CD8-positive, alpha-beta memory T cell (primary cell): ENCODE results near the gene RASSF9. TPM values are rescaled to one million over a fixed set of nuclear protein-coding genes. Genes with fewer than 3 reads are reported as not detected.

Source experiments
- CTCF ChIA-PET: fragments of 350-600 bp; sonication (Branson Sonifier 250); formaldehyde crosslinking; loops from one replicate; lab custom pipeline; 2021; ENCODE audit warnings: antibody characterized with exemption; lab: Charles Lee
- POLR2A ChIA-PET: fragments of 350-600 bp; sonication (Branson Sonifier 250); formaldehyde crosslinking; loops from one replicate; lab custom pipeline; 2021; ENCODE audit warnings: antibody characterized with exemption; lab: Charles Lee
- DNase-seq, 5 donors: peaks; one replicate each; pipeline versions ENCODE4 v3.0.0 to v3.0.0-alpha.2; 2020 to 2022; ENCODE audit warnings: mixed read lengths in 1 of 5
- H3K27ac ChIP-seq: one replicate; pipeline ENCODE4 v1.7.0; 2013; ENCODE audit warnings: low read depth, mild to moderate bottlenecking, low read length, moderate library complexity
- H3K27me3 ChIP-seq: 2 replicates; pipeline ENCODE4 v1.7.0; 2013; ENCODE audit warnings: low read length, mild to moderate bottlenecking; ENCODE audit not compliant: insufficient read depth, poor library complexity, severe bottlenecking
- H3K36me3 ChIP-seq: 2 replicates; pipeline ENCODE4 v1.7.0; 2013; ENCODE audit warnings: mild to moderate bottlenecking, low read length, moderate library complexity; ENCODE audit not compliant: insufficient read depth
- H3K4me1 ChIP-seq: 2 replicates; pipeline ENCODE4 v1.7.0; 2013; ENCODE audit warnings: mild to moderate bottlenecking, low read length, moderate library complexity; ENCODE audit not compliant: insufficient read depth
- H3K4me3 ChIP-seq: 2 replicates; pipeline ENCODE4 v1.7.0; 2013; ENCODE audit warnings: mild to moderate bottlenecking, low read length
- H3K9me3 ChIP-seq: 2 replicates; pipeline ENCODE4 v1.7.0; 2013; ENCODE audit warnings: mild to moderate bottlenecking, low read length
- H3K27ac Mint-ChIP-seq, 8 donors: one replicate each; pipeline ENCODE4 v1.8.0; 2020 to 2021; ENCODE audit warnings: mixed read lengths in 8 of 8, mild to moderate bottlenecking in 6 of 8, inconsistent platforms in 3 of 8, moderate library complexity in 3 of 8
- H3K27me3 Mint-ChIP-seq, 2 donors: one replicate each; pipeline ENCODE4 v1.8.0; 2020 to 2021; ENCODE audit warnings: mixed read lengths in 2 of 2, mild to moderate bottlenecking in 1 of 2, moderate library complexity in 1 of 2
- H3K36me3 Mint-ChIP-seq, 3 donors: one replicate each; pipeline ENCODE4 v1.8.0; 2020 to 2021; ENCODE audit warnings: mixed read lengths in 3 of 3, inconsistent platforms in 1 of 3, mild to moderate bottlenecking in 1 of 3
- H3K4me1 Mint-ChIP-seq, 3 donors: one replicate each; pipeline ENCODE4 v1.8.0; 2020 to 2021; ENCODE audit warnings: mixed read lengths in 3 of 3, inconsistent platforms in 1 of 3, mild to moderate bottlenecking in 1 of 3
- H3K4me3 Mint-ChIP-seq, 7 donors: one replicate each; pipeline ENCODE4 v1.8.0; 2020 to 2021; ENCODE audit warnings: mixed read lengths in 7 of 7, mild to moderate bottlenecking in 6 of 7, moderate library complexity in 4 of 7, inconsistent platforms in 2 of 7
- H3K9me3 Mint-ChIP-seq, 5 donors: one replicate each; pipeline ENCODE4 v1.8.0; 2020 to 2022; ENCODE audit warnings: mixed read lengths in 5 of 5, mild to moderate bottlenecking in 3 of 5, moderate library complexity in 2 of 5, inconsistent platforms in 1 of 5
- polyA plus RNA-seq: library from polyadenylated mRNA; unstranded; fragments of 300-500 nt; fragmentation: Illumina TruSeq; gene quantifications from one replicate; pipeline ENCODE4 v1.2.3, GENCODE V29; 2021
- total RNA-seq, 2 experiments: library from RNA; stranded (reverse); gene quantifications; one replicate each; pipeline ENCODE4 v1.2.3, GENCODE V29; 2021

The RASSF9 gene
- total and polyA plus RNA-seq, 3 experiments from 2014 or later: not detected

GRCh38 chr12:85759091-85759490 is 77.1 kb downstream of the RASSF9 start:
- Mint-ChIP-seq H3K27me3 (no peaks in the 10 kb centered on the region), H3K9me3 (peaks cover 6 to 25% (median 11%) of the 10 kb centered on the region in 5 donors), H3K4me1 (no peaks in the 10 kb centered on the region), H3K36me3 (no peaks in the 10 kb centered on the region), H3K27ac (no peak overlapping the region), H3K4me3 (no peak overlapping the region)
- ChIA-PET CTCF (no interaction called here), POLR2A (no interaction called here)
- Histone ChIP-seq H3K36me3 (no peaks in the 10 kb centered on the region), H3K4me3 (no peak overlapping the region), H3K9me3 (no peaks in the 10 kb centered on the region), H3K27me3 (no peaks in the 10 kb centered on the region), H3K27ac (no peak overlapping the region), H3K4me1 (no peaks in the 10 kb centered on the region)
- DNase-seq: no peak

- POLR2A ChIA-PET: no interaction called here
- no peaks in the 10 kb centered on the region for H3K27me3 ChIP-seq
- H3K36me3 ChIP-seq: no peaks in the 10 kb centered on the region
- Mint-ChIP-seq H3K4me3 (no peak overlapping the region), H3K27me3 (no peaks in the 10 kb centered on the region), H3K36me3 (no peaks in the 10 kb centered on the region), H3K27ac (no peak overlapping the region), H3K9me3 (peaks cover 7 to 30% (median 11%) of the 10 kb centered on the region in 5 donors), H3K4me1 (no peaks in the 10 kb centered on the region)
- no peaks in the 10 kb centered on the region for H3K9me3 ChIP-seq
- no peak for DNase-seq
- CTCF ChIA-PET: no interaction called here
- H3K27ac ChIP-seq: no peak overlapping the region
- no peak overlapping the region for H3K4me3 ChIP-seq
- H3K4me1 ChIP-seq: no peaks in the 10 kb centered on the region
Observed at GRCh38 chr12:85755760-85756159, 80.4 kb downstream of the RASSF9 start.

Other genes starting within 250 kb of the RASSF9 start
- not detected for gene NTS, start 37.9 kb upstream of the RASSF9 start, total RNA-seq
- not detected for gene NTS, start 37.9 kb upstream of the RASSF9 start, polyA plus RNA-seq